Left forelimb (tissue), 1 donor: Measurements from ENCODE around the gene MET.

Experiments
- DNase-seq: peaks from one replicate; pipeline ENCODE4 v3.0.0-alpha.2; 2018; ENCODE audit warnings: low spot score

MET gene

DNA sequence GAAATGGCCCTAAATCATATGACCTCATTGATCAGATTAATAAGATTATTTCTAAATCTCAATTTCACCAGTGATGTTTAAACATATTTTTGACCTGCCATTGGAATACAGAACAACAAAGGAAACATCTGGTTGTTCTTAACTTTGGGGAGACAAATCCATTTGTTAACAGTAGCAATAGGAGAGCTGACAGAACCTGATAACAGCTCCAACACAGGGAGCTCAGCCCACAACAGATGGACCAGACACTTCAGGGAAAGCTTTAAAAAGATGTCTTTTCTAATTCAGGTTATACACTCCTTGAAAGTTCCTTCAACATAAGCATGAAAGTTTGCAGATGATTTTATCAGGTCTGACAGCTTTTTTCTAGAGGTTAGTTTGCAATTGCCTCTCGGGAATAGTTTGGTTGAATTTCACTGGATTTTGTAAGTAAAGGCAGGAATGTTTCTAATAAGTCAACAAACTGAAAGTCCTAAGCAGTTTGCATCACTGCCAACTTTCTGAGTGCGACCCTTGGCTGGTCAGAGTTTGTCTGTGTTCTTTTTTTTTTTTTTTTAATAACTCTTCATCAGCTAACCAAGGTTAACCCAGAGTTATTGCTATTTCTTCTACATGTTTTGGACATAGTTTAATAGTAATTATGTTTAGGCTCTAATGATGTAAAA is 6.5 kb upstream of the MET start:
- no peak for DNase-seq

DNA sequence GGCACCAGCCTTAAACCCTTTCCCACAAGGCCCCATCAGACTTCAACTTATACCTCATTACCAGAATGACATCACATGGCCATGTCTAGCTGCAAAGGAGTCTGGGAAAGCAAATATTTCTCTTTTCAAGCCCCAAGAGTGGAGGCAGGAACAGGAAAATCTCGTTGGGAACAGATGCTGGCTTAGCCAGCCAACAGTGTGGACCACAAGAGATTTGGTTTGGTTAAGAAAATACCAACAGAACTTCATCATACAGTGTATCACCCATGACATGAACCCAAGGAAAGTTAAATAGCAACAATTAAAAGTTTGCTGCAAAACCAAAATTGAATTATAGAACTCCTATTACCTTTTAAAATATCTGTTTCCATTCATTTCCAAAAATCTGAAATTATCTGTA is 2.2 kb upstream of the MET start:
- no peak for DNase-seq

DNA sequence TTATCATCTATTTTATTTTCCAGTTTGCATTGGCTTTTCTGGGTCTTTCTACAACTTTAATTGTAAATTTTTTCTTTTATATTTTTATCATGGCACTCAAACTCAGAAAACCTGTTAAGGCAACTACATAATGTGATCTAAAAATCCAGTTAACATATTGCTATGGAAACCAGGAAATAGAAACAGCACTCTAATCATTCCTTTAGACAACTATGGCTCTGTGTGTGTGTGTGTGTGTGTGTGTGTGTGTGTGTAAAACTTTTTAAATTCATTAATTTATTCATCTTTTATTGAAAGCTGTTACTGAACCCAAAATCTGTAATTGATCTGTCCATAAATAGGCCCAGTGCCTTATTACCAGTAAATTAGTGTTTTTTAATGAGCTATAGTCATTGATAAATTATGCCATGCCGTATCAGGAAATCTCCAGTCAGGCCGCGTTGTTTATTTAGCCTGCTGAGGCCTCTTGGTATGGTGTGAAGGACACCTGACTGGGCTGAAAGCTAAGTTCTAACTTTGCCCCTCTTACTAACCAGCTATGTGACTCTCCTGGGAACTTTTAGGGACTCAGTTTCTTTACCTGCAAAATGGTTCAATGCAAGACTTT is 1.5 kb upstream of the MET start:
- no peak for DNase-seq

DNA sequence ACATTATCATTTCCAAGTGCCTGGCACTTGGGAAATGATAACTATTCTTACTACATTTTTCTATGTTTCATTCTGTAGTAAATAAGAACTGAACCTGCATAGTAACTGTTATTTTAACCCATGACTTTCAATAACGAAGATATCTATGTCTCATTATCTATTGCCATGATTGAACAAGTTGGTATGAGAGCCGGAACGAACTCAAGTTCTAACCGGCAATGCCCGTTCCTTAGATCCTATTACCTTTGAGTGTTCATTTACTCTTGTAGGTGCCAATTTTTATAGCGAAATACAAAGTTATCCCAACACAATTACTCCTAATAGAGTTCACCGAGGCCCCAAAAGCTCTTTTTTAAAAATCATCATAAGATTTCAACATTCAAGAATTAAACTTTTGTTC is 885 bp upstream of the MET start:
- no peak for DNase-seq

DNA sequence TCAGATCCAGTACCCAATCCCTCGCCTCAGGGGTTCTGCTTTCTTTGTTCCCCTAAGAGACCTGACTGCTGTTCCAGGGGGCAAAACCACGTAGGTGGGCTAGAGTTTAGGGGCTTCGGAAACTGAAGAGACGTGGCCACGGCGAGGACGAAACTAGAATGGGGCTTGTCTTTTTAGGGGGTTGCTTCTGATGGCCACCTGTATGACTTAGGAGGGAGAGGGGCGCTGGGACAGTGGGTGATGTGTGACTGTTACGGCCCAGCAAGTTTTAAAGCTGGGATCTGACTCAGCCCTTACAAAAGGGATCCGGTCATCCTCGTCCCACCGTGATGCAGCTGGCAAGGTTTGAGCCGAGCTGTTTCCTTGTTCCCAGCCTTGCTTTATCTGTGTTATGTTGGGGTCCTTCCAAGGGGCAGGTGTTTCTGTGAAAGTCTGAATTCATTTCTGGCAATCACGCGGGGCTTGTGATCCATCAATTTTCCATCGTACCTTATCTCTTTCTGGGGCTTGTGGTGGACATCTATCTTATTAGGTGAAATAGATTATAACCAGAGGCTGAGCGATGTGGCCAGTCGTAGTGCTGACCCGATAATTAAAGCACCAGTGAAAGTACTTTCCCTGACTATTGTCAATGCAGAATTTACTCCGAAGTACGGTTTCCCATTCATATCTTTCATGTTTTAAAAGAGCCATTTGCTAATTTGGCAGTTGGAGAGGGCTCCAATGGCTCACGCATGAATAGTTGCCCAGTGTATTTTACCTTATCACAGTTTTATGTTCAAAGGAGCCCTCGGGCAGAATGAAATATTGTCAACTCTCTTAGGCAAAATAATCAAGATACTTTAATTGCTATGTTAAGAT is 830 bp downstream of the MET start:
- no peak for DNase-seq

DNA sequence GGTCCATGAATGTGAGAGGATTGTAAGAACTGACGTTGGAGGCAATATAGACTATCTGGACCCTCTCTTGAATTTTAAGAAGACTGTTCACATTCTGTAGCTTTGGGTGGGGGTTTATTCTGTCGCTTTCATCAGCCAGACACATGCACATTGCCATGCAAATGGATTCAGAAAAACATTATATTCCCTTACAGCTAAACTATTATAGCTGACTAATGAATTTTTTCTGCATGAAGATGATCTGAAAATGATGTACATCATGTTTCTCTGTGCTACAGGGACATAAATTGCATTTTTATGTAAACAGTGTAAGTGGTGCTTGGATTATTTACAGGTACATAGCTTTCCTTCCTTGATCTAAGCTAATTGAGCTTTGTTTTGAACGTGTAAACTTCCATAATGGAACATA is 1.5 kb downstream of the MET start:
- DNase-seq: no peak

DNA sequence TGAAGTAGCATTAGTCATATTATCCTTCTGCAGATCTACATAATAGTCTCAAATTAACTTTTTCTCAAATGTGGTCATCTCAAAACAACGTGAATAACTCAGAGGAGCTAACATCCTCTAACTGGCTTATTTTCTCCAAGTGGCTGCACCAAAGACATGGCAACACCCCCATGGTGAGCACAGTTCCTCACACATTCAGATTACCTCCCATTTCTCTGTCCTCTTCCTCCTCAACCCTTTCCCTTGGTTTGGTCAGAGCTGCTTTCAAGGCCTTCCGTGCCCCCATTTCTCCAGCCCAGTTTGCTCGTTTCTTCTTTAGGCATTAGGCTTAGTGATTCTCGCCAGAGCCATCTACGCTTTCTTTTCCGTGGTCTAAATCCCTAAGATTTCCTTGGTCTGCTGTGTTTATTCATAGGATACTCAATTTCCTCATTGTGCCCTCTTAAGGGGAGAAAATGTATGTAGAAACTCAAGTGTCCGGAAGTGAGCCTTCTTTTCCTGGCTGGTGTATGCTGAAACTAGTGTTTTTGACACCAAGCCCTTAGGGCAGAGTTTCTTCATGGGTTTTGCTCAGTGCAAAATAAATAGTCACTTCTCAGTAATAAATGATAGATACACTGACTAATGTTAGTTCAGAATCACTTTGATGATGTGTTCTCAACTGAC is 2.6 kb downstream of the MET start:
- DNase-seq: no peak

DNA sequence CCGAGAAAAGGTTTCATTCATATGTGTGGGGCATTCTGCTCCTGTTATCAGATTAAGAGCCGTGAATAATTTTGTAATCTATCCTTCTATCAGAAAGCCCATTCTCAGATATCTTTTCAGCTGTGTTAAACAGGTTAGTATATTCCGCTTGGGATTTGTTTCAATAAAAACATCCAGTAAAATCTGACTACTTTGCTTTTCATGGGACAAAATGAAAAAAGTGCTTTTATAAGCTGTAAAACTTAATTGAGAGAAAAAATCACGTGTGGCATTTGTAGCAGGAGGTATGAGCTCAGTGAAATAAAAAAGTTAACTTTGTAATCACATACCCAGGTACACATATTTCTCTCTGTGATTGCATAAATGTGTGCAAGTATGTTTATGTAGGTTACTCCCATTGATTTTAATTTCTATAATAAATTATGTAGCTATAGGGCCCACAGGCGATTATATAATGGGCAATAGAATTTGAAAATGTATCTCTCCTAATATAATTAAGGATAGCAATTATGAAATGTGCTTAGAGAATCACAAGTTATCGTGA is 3.9 kb downstream of the MET start:
- no peak for DNase-seq

DNA sequence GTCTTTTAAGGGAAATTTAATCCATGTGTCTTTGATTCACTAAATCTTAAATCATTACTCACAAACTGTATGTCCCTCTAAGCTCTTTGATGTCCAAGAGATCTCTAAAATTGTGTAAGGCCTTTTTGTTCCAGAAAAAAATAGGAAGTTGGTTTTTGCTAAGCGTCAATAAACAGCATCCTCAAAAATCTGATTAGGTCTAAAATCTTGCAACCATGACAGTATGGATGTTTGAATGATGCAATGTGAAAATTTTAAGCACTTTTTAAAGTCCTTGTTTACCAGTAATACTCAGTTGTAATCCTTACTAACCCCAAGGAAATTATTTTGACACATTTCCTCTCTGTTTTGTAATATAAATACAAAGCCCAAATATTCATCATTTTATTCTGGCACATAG is 6.8 kb downstream of the MET start:
- DNase-seq: no peak

DNA sequence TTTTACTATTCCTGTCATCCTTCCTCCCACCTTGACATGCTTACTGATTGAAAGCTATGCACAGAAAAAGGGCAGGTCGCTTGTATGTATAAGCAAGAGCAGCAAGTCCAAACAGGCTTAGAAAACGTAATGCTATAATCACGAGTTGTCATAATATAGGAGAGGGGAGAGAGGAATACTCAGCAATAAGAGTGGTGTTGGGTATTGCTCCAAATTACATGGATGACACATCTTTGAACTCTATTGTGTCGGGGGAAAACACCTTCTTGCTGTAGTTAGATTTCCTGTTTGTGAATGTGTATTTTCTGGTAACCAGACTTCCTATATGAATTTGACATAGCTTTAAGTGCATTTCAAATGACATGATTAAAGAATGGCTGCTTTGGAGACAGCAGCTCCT is 7.5 kb downstream of the MET start:
- DNase-seq: no peak

DNA sequence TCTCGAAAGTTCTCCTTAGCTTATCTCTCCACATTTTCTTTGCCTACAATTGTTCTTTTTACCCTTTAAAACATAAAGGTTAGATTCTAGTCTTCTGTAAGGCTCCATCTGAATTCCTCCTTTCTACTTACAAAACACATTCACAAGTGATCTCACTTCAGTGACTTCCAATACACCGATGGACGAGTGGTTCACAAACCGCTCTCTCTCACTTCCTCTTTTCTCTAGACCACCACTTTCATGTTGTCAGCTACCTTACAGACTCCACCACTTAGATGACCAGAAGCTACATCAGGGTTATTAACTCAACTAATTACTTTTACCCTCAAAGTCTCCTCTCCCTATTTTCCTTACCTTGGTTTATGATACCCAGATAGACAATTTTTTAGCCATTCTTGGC is 11.8 kb downstream of the MET start:
- no peak for DNase-seq

DNA sequence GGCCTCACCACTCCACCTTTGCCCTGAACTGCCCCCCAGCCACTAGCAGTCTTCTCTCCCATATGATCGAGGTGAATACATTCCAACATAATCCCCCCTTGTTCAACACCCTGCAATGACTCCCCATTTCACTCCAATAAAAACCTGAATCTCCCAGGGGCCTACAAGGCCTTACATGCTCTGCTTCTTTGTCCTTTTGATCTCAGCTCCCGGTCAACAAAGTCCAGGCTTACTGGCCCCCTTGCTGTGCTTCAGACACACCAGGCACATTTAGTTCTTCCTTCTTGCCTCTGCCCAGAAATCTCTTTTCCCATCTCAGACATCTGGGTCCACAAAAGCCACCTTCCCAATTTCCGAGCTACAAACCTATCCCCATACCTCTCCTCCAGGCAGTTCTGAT is 14.0 kb downstream of the MET start:
- DNase-seq: no peak

DNA sequence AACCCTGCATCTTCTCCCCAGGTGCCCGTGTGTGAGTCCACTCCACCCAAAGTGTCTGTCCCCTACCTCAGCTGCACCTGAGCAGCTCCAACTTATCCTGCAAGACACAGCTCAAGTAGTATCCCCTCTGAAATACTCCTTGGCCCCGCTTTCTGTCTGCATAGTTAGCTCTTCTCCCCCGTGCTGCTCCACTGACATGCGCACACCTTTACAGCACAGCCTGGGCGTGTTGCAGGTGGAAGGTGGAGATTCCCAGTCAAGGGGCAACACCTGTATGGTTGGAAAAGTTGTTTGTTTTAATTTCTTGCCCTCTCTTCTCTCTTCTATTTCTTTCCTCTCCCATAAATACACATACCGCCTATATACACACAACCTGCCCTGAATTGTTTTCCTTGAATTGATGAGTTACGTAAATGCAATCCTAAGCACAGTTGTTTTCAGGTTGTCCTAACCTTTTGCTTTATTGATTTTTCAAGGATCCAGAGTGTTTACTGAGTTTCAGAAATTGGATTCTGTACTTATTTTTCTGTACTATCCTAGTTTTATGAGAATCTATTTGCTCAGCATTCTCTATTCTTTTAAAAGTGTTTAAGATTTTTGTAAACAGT is 14.9 kb downstream of the MET start:
- no peak for DNase-seq

DNA sequence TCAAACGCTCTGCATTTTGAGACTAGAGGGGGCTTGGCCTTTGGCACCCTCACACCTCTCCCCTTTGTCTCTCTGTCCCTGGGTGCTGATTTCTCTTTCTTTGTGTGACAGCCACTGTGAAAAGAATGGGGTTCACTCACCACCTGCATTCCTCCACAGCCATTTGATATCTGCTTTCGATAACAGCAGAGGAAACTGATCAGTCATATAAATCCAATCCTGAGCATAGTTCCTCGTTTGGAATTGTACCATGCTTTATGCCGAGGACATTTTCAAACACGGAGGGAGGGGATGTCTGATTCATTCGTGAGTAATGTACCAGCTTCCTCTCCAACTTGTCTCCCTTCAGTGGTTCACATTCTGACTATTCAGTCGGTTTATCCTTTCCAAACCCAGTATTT is 15.8 kb downstream of the MET start:
- no peak for DNase-seq

DNA sequence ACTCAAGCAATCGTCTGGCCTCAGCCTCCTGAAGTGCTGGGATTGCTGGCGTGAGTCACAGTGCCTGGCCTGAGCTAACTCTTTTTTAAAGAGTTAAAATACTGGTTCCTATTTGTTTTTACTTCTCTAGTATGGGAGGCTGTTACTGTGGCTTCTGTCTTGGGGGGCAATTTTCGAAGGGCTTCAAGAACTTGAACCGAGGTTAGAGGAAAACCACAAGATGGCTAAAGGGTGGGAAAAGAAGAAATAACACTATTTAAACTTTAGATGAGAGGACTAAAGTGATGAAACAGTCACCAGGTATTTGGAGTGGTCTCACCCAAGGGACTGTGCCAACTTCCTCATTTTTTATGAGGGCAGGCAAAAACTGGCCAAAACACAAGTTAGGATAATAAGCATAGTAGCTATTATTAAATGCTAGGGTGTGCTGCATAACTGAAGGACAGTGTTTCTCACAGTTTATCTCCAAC is 17.8 kb downstream of the MET start:
- DNase-seq: no peak

DNA sequence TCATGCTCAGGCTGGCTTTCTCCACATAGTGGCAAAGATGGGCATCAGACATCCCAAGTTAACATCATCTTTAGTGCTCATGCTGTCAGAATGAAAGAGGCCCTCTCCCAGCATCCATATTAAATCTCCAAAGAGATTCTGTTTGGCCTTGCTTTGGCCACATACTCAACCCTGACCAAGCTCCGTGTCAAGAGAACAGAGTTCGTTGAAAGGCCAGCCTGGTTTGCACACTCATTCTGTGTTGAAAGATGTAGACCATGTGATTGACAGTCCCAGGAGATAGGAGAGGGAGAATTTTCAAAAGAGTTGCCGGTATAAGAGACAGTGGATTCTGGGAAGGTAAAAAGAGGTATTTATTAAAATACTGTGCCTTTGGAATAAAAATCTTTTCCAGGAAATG is 19.7 kb downstream of the MET start:
- no peak for DNase-seq

DNA sequence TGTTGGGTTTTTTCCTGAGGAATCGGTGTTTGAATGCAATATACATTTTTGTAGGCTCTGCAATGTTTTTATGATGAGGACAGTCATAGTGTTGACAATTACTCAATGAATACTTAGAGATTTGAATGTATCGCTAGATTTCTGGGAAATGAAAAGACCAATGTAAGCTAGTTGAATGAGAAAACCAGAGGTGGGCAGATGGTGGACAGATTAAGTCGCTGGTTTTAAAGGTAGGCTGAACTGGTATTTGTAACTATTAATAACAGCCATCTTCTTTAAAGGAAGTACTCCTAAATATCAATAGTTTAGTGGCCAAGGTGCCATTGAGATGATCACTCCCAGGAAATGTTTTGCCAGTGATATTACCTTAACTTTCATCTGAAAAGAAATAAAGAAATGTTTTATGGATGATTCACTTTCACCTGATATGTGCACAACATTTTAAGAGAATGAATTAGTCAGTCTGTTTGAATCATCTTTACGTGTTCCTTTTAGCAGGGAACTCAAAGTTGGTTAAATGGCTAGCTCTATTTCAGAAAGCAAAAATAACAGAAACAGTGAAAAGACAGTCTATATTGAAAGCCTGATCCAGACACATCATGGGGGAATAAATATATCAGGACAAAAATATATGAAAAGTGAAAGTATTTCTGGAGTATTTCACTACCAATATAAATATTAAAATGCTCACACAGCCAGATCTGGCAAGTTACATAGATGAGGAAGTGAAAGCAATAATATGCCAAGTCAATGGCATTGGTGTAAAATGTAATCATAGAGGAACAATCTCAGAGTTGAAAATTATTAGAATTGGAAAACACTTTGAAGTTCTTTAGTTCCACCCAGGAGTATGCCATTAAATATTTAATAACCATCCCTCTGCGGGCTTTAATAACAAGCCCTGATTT is 20.7 kb downstream of the MET start:
- no peak for DNase-seq

DNA sequence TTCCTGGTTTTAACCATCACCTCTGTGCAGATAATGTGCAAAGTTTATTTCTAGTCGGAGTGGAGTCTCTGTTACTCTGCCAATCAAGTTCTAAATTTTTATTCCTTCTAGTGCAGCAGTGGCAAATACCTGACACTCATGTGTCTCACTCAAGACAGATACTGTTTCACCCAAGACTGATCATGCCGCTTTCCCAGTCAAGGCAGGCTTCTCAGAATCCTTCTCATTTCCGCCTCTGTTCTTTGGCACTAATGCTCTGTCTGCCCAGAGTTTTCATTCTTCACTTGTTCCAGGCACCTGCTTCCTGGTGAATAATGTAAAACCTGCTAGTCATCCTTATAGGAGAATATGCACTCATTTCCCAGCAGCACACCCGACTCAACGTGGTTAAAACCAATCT is 24.7 kb downstream of the MET start:
- DNase-seq: no peak

DNA sequence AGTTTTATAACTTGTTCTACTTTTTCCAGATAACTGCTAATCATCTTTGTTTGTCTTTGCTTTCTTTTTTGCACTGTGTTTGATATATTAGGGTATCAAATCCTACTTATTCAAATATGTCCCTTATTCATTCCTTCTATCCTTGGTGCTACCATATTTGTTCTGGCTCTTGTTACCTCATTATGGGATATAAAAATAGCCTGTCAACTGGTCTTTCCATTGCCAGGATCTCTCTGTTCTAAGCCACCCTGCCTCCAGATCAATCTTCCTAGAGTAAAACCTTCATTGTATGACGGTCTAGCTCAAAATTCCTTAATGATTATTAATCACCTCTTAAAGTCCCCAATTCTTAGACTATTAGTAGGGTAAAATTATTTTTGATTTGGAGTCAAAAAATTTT is 25.2 kb downstream of the MET start:
- no peak for DNase-seq

DNA sequence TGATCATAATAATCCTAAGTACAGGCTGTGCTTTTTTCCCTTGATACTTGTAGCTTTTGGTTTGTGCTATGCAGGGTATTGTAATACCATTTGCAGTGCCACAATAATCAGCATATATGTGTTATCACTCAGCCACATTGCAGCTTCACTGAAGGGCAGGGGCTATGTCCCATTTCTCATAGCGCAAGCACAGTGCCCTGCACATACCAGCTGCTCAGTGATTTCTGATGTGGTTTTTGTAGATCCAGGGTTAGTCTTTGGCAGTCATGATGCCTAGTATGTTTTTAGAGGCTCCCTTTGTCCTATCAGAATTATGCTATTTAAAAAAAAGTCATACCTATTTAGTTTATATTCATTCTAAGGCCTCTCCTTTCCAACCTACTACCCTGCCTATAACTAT is 25.8 kb downstream of the MET start:
- no peak for DNase-seq

DNA sequence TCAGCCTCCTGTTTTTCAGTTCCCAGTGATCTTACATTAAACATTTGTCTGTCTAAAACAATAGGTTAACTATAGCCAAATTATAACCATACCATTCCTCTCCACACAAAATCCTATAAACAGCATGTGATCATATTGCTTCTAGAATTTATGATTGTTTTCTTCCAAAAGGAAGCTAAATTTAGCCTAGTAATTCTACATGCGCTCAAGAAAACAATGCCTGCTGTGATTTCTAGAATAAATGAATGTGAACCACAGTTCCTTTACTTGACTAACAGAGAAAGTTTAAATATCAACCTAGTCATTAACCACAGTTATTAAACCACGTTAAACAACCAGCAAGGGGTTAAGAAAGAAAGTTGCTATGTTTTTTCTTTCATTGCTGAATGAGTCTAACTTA is 26.4 kb downstream of the MET start:
- DNase-seq: no peak
